Panc1 (cell line): ENCODE measurements around the gene PCBP4.
A peak's percentile ranks its signal among the peaks of the same experiment; 100 is the strongest.

Source experiments
- CTCF ChIP-seq: fragments of 450-650 bp; IDR thresholded peaks from 2 replicates; pipeline ENCODE4 v1.5.1; 2017; ENCODE audit warnings: mild to moderate bottlenecking
- POLR2AphosphoS5 ChIP-seq: IDR thresholded peaks from 2 replicates; pipeline ENCODE4 v1.6.1; 2012; ENCODE audit warnings: mild to moderate bottlenecking, low read depth, low read length, moderate library complexity

DNA sequence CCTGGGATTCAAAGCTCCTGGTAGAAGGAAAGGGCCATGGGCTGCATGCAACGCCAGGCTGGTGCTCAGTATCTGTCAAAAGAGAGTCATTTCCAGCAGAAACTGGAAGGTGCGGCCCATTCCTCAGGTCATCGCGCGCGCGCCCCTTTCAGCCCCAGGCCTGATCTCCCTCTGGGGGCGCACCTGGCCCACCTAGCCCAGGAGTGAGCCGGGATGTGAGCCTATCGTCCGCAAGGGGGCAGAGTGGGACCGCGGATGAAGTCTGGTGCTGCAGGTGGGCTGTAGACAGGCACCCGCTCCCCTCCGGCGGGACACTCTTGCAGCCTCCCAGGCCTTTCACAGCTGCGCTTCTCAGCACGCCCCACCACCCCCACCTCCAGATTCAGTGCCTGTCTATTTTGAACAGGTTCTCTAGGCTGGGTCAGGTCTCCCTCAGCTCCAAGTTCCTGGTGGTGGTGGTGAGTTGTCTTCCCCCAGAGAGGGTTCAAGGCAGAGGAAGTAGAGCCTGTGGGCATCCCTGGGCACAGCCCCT is 34.3 kb upstream of the PCBP4 start:
- TF ChIP-seq POLR2AphosphoS5 (no peak), CTCF (peak; percentile 92)
